Activated CD4-positive, alpha-beta T cell treated with anti-CD3 and anti-CD28 coated beads, Interleukin-2, amount 50 U/mL, for 24 hours (primary cell): Measurements from ENCODE around the gene BDNF.
"Not testable (repeated sequence)": the region's sequence is repeated elsewhere in the genome, so short reads cannot be mapped to it uniquely, and the experiment has no call there.

Source experiments
- DNase-seq, 2 donors: peaks; one replicate each; pipeline ENCODE4 v3.0.0-alpha.2; 2020; ENCODE audit warnings: low read depth in 1 of 2, low spot score in 1 of 2

BDNF gene

DNA sequence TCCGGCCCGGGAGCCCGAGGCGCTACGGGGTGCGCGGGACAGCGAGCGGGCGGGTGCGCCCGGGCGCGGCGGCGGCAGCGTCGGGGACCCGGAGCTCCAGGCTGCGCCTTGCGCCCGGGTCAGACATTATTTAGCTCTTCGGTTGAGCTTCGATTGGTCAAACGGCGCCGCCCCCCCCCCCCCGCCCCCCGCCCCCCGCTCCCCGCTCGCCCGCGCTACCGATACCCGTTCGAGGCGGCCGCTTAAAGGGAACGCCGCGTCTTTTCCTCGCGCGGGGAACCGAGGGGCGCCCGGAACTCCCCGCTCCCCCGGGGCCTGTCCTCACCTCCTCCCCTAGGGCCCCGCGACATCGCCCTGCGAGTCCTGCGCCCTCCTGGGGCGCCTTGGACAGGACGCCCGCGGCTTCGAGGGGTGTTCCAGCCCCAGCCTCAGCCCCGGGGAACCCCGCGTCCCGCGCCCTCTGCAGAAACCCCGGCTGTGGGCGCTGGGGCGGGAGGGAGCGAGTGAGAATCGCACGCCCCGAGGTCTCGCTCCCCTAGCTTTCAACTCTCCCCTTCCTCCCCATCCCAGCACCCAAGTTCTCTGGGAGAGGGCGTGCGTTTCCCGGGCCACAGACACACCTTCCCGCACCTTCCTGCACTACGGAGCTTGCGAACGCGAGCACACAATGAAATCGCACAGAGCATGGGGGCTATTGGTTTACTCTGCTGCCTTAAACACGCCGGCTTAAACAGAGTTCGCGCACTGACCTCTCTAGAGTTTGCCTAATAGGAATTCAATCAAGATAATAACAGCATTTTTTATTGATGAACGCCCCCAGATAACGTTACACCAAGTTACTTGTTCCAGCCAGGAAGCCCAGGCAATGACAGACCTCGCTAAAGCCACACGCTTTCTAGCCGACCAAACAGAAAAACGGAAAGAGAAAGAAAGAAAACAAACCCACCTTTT, at the start of gene BDNF:
Gene BDNF, minus strand, starts transcription at position 105 of the 951 bp plus-strand sequence. CDS start 41,891 bp downstream, outside the sequence.
- no peak for DNase-seq

DNA sequence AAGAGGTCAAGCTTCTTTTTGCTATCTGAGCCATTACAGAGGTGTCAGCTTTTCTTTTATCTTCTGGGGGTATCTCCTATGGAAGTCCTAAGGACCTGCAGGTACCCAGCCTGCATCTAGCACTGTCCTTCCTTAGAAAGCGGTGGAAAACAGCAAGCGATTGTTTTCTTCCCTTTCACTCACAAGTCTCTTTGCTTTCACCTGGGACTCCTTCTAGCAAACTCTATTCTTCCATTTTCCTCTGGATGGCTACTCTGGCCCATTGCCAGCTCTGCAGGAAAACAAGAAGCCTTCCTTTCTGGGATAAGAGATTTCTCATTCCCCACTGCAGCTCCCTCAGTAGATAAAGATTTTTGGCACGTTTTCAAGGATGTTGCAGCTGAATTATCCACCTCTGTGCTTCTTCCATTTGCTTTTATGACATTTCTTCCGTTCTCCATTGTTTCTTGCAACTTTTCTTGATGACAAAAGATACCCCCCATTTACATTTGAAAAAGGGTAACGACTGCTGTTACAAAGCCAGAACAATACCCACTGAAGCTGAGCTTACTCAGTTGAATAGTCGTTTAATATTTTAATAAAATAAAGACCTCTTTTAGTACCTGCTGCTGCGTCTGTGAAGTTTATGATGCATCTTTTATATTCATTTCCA, 40.2 kb upstream of the BDNF start:
- DNase-seq = no peak

DNA sequence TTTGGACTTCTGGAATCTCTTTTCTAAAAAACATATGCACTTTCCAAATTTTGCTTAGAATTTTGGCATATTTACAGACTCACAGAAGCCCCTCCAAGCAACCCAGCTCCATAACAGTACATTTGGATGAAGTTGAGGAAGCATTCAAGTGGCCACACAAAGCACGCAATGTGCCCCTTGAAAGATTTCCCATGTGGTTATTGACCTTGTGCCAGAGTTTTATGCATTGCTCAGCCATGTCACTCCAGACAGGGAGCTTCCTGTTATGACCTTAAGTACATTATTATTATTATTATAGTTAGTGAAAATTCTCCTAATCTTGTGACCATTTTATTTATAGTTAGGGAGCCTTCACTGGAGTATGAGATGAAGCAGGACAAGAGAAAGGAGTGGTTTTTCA, 35.0 kb upstream of the BDNF start:
- DNase-seq = no peak

DNA sequence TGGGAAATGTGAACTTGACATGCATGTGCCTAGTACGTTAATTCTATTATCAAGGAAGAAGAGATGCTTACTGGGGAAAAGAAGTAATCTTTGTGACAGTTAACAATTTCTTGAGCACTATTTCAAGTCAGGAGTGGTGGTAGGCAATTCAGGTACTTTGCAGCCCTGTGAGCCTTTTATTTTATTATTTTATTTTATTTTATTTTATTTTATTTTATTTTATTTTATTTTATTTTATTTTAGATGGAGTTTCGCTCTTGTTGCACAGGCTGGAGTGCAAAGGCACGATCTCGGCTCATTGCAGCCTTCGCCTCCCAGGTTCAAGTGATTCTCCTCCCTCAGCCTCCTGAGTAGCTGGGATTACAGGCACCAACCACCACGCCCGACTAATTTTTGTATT, 31.5 kb upstream of the BDNF start:
- not testable (repeated sequence) for DNase-seq

DNA sequence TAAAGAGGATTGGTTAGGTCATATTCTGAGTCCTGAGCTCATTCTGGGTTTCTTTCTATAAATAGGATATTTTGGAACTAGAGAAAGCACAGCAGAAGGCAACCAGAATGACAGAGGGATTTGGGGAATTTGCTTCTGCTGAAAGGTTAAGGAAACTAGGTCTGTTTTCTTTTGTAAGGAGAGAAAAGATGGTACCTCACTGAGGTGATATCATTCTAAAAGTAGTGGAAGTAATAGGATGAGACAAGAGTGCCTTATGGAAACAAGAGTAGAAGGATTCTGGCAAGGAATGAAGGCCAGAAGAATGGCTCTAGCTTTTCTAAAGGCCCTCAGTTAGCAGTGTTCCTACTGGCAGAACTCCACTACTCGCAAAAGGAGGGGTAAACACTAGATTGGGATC, 26.7 kb upstream of the BDNF start:
- DNase-seq = no peak

DNA sequence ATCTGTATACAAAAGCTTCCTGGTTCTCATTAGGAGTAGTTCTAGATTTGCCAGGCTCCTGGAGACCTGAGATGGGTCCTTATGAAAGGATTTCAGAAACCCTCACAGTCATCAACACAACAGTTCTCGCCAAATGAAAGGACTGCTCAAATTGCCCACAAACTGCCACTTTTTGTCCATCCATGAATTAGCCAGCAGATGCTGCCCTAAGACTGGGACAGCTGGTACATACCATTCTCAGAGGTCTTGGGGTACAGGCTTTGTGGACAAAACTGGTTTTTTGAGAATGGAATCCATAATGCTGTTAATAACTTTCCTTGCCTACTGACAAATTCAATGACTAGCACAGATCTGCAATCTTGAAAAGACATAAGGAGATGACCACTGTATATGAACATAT, 23.4 kb upstream of the BDNF start:
- DNase-seq = no peak

DNA sequence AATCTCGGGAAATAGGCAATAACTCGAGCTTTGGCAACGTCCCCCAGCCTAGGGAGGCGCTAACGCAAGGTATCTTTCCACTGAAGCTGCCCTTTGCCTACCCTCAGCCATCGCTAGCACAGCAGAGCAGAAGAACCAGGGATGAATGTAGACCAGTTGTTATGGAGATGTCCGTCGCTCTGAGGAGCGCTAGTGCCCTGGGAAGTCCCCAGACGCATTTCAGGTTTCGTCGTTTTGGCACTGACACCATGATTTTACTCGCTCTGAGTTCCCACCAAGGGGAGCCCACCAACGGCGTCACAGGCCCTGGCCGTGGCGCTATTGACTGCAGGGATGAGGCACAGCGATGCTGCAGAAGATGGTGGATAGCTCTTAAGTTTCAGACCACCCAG, 22.7 kb upstream of the BDNF start:
- DNase-seq = no peak

DNA sequence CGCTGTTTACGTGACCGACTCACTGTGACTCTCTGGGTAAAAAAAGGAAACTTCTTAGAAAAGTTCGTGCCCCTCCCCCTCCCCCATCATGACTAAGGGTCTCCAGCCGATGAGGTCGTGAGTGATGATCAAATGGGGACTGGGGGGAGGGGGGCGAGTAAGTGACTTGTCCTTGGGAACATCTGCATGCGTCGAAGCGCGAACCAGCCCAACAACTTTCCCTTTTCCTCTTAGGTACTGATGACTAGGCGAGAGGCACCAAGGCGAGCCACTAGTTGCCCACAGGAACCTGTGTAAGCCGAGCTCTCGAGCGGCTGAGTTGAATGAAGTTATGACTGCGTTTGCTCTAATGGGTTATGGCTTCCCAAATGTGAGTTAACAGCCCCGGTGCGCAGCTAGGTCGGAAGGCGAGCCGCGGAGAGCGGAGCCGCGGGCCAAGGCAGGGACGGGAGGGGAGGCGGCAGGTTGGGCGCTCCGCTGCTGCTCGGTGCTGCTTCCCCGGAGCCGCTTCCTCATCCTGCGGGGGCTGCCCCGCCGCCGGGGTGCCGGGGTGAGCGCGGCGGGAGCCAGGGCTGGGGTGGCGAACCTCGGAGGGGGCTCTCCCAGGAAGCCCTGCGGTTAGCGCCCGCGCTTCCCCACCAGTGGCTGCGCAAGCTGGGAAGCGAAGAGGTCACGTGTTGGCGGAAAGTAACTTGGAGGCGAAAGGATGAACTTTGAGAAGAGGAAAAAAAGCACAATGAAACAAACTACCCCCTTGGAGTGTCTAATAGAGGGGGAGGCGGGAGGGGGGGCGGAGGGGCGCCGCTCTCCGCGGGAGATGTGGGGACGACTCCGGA, 22.1 kb upstream of the BDNF start:
- no peak for DNase-seq

DNA sequence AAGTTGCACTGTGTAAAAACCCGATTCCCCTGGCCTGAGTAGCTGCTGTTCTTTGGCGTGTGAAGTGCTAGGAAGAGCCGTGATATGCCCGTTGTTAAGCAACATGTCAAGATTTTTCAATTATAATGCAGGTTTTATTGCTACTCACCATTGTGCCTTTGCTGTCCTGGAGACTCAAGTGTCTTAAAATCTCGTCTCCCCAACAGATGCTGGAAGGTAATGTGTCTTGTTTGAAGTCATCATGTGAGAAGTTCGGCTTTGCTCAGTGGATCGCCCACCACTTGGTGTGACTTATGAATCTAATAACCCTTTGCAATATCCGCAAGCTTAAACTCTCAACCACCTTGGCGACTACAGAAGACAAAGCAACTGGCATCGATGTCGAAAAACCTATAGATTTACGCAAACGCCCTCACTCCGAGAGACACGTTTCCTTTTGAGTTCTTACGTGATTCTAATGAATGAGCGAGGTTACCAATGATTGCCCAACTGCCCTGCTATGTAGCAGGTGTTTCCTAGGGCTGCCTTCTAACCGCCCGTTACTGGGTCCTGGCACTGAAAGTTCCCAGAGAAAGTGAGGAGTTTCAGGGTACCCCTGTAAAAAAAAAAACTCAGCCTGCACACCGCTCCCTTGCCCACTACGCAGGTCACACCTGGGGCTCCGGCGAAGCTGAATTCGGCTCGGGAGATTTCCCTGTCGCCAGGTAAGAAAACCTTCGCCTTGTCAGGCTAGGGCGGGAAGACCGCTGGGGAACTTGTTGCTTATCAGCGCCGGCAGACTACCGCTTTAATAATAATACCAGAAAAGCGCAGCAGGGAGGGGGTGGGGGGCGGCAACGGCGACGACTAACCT, 21.2 kb upstream of the BDNF start:
- no peak for DNase-seq

DNA sequence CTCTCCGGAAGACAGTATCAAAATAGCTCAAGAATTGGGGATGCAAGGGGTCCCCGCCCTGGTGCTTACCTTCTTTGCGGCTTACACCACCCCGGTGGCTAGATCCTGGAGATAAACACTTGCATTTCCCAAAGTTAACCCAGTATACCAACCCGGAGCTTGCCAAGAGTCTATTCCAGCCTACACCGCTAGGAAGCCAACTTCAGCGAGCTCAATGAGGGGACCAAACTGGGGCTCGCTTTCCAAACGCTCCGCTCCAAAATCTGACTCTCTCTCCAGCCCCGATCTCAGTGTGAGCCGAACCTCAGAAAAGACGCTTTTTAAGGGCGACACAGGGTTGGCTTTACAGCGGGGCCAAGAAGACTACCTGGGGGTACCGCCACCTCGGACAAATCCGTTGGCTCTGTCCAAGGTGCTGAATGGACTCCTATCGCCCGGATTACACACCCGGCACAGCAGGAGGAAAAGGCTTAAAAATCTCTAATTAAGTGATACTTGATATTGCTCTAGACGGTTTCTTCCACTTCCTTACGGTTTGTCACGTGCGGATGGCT, 20.1 kb upstream of the BDNF start:
- no peak for DNase-seq

DNA sequence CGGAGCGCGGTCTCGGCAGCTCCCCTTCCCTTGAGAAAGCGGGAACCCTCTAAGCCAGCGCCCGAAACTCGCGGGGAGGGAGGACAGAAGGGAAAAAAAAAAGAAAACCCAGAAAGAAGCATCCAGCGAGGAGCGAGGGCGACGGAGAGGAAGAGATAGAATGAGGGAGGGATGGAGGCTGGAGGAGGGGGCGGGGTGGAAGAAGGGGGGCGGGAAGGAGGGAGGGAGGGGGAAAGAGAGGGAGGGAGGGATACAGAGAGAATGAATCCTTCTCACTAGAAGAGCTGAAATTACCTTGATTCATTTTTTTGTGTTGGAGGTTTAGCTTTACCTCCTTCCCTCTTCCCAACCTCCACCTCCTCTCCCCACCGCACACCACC, 19.3 kb upstream of the BDNF start:
- no peak for DNase-seq

DNA sequence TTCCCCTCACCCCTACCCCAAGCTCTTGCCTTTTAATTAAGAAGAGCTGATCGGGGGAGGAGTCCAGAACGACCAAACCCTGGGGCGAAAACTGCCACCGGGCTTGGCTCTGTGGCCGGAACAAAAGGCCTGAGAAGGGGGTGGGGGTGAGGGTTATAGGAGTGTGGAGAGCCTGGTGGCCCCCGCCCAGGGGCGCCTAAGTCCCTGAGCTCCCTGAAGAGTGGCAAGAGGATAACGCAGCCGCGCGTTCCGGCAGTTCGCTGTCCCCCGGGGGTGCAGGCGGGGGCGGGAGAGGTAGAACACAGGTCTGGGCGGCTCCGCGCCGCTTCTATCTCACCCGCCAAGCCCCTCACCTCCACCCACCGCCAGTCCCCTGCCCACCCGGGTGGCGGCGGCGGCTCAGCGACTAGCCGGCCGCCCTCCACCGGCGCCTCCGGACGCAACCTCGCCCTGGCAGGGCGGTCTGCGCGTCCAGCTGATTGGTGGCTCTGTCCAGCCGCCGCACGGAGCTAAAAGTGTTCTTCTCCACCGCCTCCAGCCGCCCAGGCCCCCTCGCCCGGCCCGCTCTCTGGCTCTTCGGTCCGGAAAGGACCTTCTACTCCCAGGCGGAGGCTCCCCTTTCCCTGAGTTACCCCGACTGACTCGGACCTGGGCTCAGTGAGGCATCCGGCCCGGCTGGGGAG, 18.7 kb upstream of the BDNF start:
- DNase-seq = no peak

DNA sequence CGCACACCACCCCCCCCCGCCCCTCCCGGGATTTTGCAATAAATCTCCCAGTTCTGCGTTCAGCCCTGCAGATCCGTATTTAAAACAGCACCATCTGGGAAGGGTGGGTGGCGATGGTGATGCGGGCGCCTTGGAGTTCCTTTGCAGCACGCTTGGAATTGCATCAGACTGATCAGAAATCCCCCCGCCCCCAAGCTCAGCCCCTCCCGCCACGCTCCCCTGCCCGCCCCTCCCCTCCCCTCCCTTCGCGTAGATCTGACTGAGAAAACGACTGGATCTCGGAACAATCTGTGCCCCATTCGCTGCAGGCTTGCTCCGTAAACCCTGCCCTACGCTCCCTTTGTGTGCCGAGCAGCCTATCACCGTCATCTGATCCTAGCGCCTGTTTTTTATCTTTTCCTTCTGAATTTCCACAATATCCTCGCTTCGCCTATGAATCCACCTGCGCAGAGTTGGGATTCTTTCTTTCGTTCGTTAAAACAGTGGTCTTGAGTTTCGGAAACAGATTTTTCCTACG, 18.1 kb upstream of the BDNF start:
- no peak for DNase-seq

DNA sequence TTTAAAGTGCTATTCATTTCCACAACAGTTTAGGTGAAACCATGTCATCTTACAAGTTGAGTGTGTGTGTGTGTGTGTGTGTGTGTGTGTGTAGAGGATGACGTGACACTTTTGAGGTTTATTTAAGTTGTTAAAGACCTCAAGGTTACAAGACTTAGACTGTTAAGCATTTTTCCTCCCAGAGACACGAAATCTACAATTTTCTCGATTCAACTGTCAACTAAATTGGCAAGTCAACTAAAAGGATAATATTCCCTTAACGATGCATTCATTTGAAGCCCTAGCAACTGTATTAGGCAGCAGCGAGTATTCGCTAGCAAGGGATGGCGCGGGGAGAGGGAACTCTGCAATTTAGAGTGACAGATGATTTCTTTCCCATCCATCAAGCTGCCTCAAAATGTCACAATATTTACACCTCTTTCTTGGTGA, 17.6 kb upstream of the BDNF start:
- no peak for DNase-seq

DNA sequence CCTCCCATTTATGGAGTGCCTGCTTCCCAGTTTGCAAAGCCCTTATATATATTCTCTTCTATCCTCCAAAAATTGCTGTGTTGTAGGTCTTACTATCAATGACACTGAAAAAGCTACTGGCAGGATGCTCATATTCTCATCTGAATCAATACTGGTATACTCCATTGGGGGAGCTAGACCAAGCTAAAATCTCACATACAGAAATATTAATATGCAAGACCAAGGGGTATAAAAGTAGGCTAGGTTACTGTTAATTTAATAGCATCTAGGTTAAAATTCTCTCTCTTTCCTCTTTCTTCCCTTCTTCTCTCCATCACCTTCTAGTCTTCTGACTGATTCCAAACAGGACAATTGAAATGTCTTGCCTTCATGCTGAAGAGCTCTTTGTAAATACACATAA, 17.1 kb upstream of the BDNF start:
- DNase-seq = no peak

DNA sequence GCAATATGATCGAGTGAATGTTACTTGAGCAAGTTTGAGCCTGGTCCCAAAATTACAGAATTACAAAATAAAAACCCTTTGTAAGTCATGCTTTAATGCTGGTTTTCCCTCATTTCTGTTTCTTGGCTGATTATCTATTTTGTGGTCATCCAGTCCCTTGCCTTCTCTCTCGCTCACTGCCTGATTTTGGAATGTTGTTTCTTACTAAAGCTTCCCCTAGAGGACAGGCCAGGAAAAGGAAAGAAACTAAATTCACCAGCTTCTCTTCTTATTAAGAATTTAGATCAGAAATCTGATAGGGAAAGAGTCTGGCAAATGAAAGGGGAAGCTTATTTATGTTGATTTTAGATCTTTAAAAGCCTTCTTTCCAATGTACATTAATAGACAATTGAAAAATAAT, 16.6 kb upstream of the BDNF start:
- DNase-seq = no peak

DNA sequence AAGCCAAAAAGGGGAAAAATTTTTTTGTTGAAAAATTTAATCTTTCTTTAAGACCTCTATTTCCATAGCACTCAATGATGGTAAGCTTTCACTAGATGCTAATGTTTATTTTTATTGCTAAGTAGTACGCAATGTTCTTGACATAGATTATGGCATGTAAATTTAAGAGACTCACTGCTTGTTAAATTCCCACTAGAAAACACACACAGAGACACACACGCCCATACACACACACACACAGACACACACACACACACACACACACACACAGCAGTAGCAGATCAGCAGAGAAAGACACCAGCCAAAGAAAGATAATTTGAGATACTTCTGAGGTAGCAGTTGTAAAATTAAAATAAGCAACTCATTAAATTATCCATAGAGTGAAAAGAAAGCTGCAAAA, 16.0 kb upstream of the BDNF start:
- DNase-seq = no peak

DNA sequence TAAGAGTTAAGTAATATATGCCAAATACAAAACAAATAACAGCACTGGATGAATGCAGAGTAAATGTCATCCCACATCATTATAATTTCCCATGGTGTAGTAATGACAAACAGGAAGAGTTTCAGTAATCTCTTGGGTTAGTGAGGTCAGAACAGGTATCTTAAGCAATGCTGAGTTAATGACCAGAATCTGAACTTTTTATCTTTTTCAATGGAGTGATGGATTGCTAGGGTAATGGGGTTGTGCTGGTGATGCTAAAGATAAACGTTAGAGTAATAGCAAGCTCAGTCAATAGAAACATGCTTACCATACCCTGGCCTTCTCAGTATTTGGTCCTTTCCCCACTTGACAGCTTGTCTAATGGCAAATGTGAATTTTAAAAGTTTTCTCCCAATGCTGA, 11.5 kb upstream of the BDNF start:
- no peak for DNase-seq

DNA sequence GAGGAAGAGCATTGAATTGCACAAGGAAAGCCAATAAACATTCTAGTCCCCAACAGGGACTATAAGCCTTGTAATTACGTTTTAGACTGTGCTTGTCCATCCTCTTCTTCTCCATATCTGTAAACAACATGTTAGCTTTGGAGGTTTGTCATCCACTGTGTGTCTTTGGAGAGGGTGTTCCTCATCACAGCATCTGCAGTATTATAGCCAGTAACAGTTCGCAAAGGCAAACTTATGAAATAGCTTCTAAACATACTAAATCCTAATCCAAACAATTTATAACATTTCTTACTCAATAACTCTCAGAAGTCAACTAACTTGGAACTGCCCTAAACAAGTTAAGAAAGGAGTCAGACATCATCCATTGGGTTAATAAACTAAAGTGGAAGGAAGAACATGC, 10.3 kb upstream of the BDNF start:
- DNase-seq = no peak

DNA sequence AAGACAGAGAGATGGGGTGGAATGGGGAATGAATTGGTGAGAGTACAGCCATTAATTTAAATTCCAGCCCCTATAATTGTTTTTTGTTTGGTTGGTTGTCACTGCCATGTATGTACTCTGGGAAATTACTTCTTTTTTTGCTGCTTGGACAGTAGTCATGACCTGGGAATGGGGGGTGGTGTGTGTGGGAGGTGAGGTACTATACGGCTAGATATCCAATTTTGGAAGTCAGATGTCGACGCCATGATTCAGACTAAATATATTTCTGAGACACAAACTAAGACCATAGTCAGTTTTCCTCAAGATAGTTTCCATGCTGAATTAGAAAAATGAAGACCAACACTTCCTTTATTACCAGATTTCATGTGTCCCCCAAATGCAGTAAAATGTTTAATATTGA, 7.4 kb upstream of the BDNF start:
- no peak for DNase-seq
